Right renal cortex interstitium (tissue), 3 donors: ENCODE data around the gene COQ9. TPM values are rescaled to one million over a fixed set of nuclear protein-coding genes. Genes with fewer than 3 reads are reported as not detected.
"Not testable (repeated sequence)": the region's sequence is repeated elsewhere in the genome, so short reads cannot be mapped to it uniquely, and the experiment has no call there.

Experiments
- DNase-seq, 3 donors: peaks; one replicate each; pipeline ENCODE4 v3.0.0-alpha.2; 2013; ENCODE audit warnings: low read depth in 3 of 3, low spot score in 2 of 3
- polyA plus RNA-seq, 3 donors: library from polyadenylated mRNA; unstranded; fragments of 120-200 nt; gene quantifications; one replicate each; pipeline ENCODE4 v1.2.1, GENCODE V29; 2013; ENCODE audit not compliant: insufficient read length in 3 of 3

COQ9 gene
- polyA plus RNA-seq, 3 donors, result 97.3 to 101 (median 100) TPM

DNA sequence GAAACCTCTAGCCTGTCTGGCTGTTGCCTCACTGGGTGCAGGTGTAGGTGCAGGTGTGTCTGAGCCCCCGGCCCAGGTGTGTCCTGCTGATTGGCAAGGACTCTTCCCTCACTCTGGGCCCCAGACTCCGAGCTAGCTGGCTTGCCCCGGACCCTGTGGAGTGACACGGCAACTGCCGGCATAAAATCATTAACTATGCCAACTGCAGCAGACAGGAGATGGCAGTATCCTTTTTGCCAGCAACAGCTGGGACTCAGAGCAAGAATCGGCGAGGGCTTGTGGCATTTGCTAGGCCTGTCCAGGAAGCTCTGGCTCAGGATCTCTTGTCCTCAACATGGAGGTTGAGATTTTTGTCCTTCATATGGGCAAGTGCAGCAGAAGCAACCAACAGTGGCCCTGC, 20.9 kb upstream of the COQ9 start:
- DNase-seq, result no peak

DNA sequence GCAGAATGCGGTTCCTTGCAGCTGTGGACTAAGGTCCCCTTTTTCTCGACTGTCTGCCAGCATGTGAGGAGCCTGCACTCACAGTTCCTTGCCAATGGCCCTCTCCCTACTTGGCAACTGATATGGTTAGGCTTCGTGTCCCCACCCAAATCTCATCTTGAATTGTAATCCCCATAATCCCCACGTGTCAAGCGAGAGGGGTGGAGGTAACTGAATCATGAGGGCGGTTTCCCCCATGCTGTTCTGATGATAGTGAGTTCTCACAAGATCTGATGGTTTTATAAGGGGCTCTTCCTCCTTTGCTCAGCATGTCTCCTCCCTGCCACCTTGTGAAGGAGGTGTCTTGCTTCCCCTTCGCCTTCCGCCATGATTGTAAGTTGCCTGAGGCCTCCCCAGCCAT, 20.0 kb upstream of the COQ9 start:
- DNase-seq, result no peak

DNA sequence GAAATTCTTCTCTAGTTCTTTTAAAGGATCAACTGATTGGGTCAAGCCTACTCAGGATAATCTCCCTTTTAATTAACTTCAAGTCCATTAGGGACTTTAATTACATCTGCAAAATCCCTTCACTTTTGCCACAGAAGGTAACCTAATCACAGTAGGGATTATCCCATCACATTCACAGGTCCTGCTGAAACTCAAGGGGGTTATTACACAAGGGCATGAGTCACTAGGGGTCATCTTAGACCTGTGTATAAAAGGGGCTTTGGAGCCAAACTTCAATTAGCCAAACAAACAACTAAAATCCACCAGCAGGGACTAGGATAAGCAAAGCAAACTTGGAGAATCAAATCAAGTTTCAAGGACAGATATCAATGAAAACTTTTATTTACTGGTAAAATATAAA, 19.5 kb upstream of the COQ9 start:
- DNase-seq, result no peak

DNA sequence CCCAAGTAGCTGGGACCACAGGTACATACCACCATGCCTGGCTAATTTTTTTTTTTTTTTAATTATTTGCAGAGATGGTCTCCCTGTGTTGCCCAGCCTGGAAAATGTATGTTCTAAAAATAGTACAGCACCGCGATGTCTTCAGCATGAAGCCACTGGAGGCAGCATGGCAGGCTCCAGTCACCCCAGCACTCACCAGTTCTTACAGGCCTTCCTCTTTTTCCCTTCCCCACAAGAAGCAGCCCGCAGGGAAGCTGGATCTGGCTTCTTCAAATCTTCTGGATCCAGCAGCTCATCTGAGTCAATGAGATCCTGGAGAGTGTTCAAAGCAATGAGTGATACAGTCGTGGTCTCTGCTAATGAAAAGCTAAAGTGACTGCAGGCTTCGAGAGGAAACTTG, 16.3 kb upstream of the COQ9 start:
- DNase-seq, result no peak

DNA sequence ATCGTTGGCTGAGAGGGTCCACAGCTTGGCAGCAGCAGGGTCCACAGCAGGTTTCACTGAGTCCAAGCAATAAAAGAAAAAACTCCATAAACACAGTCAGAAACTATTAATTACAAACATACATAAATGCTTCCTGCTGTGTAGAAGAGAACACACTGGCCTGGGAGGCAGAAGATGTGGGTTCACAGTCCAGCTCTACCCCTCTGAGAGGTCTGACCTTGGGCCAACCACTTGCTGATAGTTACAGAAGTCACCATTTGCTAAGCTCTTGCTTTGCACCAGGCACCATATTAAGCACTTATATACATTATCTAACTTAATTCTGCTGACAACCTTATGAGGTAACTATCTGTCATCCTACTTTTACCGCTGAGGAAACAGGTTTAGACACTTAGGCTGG, 14.8 kb upstream of the COQ9 start:
- DNase-seq, result no peak

DNA sequence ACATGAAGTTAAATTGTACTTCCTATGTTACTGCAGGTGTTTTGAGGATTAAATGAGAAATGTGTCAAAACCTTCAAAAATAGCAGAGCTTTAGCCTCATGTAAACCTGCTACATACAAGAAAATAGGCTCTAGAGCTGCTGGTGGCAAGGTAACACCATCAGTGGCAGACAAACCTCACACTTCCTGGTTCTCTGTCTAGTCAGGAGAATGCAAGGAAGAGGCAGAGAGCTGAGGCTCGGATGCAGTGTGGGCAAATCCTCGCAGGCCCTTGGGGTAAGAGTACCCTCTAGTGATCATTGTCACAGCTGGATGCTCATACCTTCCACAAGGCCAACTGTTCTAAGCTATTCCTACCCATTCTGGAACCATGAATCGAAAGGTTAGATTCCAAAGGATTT, 14.3 kb upstream of the COQ9 start:
- DNase-seq, result no peak

DNA sequence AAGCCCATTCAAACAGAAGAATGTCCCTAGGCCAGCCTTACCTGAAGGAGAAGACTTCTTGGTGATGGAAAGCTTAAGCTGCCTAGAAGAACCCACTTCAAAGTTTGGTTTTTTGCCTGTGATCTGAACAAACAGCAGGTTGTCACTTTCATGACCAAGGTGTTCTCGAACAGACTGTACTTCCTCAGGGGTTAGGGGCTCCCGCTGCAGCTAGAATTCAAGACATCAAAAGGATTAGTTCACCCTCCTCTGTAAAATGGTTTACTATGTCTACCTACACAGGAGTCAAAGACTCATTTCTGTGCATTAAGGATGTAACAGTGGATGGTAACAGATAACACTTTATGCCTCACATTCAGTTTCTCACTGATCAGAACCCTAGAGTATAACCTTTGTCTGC, 13.3 kb upstream of the COQ9 start:
- no peak for DNase-seq

DNA sequence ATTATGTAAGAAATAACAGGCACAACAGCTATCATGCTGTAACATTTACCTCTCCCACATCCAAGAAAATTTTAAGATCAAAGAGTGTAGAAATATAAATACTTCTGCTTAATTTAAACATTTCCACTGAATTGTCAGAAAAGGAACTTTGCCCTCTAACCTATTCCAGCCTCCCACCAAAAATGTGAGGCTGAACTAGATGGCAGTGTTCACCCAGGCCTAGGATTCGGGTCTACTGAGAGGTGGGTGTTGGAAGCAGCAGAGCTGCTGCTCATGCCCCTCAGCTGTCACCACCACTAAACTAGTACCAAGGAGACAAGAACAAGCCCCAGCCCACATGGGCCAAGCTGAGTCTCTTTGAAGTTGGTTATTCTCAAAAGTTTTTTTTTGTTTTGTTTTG, 11.4 kb upstream of the COQ9 start:
- DNase-seq, result no peak

DNA sequence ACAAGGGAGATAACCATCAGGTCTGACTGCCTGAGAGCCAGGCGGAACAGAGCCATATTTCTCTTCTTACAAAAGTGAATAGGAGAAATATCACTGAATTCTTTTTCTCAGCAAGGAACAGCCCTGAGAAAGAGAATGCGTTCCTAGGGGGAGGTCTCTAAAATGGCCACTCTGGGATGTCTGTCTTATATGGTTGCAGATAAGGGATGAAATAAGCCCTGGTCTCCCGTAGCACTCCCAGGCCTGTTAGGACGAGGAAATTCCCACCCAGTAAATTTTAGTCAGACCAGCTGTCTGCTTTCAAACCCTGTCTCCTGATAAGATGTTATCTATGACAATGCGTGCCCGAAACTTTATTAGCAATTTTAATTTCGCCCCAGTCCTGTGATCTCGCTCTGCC, 7.3 kb upstream of the COQ9 start:
- DNase-seq, result not testable (repeated sequence)

DNA sequence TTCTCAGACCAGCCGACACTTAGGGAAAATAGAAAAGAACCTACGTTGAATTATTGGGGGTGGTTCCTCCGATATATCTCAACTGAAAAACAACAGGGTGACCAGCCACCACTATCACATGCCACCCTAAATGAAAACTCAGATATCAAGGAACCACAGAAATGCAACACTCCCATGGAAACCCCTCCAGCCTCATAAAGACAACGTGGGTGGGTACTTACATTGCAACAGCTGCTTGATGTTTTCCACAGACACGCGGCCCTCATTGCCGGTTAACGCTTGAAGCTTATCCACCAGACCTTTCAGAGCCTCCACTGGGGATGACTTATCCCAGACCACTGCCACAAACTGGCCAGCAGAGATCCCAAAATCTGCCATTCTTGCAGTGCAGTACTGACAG, 6.7 kb upstream of the COQ9 start:
- not testable (repeated sequence) for DNase-seq

DNA sequence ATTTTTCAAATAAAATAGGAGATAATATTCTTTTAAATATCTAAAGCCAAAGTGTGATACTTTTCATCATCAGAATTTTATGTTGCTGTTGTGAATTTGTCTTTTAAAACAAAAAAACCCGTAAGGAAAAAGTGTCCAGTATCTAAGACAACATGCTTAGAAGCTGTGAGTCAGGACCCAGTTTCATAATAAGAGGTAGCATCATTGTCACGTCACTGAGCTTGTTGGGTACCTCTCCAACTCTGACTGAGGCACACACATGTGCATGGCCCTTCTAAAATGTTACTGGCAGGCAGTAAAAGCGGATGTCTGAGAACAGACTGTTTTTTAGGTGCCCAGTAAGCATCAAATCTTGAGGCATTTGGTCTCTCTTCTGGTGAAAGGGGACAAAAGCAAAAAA, 2.6 kb upstream of the COQ9 start:
- DNase-seq, result no peak

DNA sequence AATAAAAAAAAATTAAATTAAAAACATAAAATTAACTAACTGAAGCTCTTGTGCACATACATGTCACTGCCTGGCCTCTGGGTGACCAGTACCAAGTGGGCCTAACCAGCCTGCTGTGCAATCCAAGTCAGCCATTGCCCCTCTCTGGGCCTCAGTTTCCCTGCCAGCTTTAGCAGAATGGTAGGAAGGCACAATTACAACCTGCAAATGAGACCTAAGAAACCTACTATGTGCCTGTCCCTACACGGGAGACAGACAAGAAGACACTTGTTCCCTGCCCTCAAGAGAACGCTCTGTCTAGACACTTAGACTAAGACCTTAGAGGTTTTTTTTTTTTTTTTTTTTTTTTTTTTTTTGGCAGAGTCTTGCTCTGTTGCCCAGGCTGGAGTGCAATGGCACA, 1.8 kb upstream of the COQ9 start:
- no peak for DNase-seq

DNA sequence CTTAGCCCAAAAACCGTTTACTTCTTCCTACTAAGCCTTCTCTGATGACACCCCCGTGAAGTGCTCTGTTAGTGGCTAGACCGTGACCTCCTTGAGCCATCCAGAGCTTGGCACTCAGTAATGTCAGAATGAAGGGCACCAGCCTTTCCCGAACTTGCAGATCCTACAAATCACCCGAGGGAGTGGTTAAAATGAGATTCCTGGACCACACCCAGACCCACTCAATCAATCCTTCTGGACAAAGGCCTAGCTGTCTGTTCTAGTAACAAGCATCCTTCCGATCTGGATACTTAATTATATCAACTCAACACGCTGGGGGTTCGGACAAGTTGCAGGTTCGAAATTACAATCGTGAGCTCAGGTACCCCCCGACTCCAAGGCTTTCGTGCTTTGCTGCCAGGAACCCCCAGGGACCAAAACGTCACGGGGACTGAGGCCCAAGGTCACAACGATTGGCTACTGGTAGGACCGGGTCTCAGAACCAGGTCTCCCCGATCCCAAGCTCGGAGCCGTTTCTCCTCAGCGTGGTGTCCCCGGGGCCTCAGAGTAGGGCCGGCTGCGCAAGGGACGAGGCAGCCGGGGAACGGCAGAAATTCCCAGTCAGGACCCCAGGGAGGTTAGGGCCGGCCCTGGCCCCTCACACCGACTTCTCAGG, 621 bp upstream of the COQ9 start:
- DNase-seq, result peak in 1 of 3 donors; percentile 10

DNA sequence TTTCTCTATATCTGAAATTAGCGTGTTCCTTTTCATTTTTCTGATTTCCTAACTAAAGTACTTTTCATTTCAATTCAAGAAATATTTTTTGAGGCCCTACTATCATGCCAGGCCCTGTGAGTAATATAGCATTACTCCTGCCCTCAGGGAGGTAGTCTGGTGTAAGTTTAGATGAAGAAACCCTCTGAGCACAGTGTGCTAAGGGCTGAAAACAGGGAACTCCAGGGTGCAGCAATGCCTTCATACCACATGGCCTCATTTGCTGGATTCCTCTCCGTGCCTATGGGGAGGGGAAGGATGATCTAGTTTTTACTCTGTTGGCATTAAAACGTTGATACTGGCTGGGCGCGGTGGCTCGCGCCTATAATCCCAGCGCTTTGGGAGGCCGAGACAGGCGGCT, 4.7 kb downstream of the COQ9 start:
- DNase-seq, result no peak

DNA sequence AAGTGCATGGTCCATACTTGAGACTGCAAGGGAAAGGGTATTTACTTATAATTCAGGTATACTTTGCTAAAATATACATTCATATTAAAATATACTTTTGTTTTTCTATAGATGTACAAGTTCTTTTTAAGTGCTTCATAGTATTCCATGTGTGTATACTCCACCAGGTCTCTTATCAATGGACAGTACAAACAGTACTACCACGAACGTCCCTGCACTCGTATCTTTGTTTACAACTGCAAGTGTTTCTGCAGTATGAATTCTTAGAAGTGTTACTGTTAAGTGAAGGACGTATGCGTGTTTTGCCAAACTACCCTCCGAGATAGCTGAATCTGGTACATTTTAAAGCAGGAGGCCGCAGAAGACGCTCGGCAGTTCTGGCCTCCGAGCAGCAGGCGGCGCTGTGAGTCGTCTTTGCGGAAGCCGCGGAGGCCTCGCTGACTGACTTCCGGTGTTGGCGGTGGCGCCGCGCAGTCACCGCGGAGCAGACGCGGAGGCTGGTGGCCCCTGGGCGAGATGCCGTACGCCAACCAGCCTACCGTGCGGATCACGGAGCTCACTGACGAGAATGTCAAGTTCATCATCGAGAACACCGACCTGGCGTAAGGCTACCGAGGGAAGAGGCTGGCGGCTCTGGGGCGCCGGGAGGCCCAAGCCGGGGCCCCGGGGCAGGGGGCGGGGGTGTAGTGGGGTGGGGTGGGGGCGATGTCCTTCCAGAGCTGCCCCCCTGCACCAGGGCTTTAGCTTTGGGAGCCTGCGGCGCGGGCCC, 15.1 kb downstream of the COQ9 start, which contains the start of gene POLR2C:
TSS of gene POLR2C (plus strand) at position 471 of the 769 bp plus-strand sequence. CDS start at position 517, 46 bp downstream.
- peak in 1 of 3 donors; percentile 73 for DNase-seq

DNA sequence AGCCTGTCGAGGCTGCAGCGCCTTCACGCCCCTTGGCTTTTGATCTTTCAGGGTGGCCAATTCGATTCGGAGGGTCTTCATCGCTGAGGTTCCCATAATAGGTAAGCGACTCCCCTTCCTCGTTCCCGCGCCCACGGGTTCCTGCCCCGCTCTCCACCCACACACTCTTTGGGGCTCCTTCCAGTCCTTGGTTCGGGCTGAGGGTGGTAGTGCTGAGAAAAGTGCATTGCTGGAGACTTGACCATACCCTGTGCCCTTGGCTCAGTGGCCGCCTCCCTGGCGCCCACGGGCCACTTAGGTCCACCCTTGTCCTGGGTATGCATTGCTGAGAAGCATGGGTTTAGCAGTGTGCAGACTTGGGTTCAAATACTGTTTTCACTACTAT, 15.7 kb downstream of the COQ9 start:
- DNase-seq, result no peak

DNA sequence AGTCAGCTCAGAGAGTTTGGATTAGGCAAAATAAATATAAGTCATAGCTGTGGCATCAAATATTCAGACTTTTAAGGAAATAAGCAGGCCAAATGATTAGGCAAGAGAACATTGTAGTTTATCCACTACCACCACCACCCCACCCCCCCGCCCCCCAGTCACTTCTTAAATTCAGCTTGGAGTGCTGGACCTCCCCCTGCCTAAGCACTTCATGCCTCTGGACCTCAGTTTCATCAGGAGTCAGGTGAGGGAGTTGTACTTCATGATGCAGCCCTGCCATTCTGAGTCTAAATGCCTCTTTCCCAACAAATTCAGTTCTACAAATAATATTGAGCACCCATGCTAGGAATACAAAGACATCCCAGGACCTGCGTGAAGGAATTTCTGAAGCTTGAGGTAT, 17.2 kb downstream of the COQ9 start:
- no peak for DNase-seq

DNA sequence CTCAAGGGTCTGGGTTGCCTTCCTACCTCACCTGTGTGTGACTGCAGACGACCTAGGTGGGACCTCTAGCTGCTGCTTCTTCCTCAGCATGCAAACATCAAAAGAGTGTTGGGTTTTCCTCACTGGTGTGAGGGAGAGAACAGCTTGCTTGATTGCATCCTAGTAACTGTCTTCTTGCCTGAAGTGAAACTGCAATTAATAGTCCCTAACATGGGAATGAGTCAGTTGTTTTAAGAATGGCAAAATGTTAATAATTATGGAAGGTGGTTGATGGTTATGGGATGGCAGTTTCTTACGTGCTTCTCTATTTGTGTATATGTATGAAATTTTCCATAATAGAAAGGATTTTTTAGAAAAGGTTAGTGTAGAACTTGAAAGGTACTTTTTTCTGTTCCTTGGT, 21.1 kb downstream of the COQ9 start:
- no peak for DNase-seq

DNA sequence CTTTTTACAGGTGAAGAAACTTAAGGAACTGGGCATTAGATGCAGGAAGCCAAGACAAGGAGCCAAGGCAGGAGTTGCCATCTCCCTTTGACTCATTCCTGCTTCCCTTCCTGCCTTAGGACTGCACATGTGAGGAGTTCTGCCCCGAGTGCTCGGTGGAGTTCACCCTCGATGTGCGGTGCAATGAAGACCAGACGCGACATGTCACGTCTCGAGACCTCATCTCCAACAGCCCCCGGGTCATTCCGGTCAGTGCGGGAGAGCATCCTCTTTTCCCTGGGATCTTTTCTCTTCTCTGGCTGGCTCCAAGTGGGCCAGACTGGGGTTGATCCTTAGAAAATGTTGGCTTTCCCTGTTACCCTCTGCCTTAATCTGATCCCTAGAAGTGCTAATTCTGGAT, 21.8 kb downstream of the COQ9 start:
- DNase-seq, result no peak

DNA sequence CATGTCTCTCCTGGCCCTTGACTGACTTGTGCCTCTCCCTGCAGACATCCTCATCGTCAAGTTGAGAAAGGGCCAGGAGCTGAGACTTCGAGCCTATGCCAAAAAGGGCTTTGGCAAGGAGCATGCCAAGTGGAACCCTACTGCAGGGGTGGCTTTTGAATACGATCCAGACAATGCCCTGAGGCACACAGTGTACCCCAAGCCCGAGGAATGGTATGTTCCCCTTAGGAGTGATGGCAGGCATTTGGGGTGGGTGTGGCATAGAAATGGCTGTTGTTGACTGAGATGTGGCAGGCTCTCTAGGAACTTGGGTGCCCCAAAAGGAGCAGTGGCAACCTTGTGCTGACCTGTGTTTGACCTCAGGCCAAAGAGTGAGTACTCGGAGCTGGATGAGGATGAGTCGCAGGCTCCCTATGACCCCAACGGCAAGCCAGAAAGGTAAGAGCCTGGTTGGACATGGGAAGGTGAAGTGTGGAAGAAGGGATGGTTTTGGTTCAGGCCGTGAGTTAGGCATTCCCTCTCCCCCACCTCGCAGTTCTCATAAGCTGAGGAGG, 22.7 kb downstream of the COQ9 start:
- no peak for DNase-seq

DNA sequence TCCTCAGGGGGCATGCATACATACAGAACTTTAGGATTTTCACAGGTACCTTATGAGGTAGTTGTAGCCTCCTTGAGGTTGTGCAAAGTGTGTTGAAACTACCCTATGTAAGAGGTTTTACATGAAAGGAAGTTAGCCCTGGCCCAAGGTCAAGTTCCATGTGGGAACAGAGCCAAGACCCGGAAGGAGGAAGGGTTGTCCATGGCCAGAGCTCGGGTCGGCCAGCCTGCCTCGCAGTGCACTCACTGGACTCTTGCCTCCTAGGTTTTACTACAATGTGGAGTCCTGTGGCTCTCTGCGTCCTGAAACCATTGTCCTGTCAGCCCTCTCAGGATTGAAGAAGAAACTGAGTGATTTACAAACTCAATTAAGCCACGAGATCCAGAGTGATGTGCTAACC, 23.4 kb downstream of the COQ9 start:
- no peak for DNase-seq

DNA sequence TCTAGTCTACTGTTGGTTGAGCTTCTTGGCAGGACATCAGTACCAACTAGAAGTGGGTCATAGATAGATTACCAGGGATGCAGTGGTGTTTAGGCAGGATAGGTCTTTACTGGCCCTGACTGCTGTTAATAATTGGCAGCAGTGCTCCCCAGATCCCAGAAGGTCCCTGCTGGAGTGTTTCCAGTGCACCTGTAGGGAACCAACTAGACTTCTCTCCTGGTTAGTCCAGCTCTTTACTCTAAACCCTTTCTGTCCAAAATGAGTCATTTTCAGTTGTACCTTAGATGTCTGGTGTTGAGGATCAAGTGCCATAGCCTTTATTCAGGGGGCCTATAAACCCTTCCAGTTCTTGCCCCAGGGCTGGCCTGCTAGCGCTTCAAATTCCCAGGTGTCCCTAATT, 23.9 kb downstream of the COQ9 start:
- DNase-seq, result no peak
